Small intestine (tissue), 16 donors: ENCODE data around the gene ABCC1. TPM values are rescaled to one million over a fixed set of nuclear protein-coding genes. Genes with fewer than 3 reads are reported as not detected.

Experiments used
- DNase-seq, 2 donors: peaks; one replicate each; pipeline versions ENCODE4 v3.0.0 to v3.0.0-alpha.2; 2013
- FAIRE-seq: peaks from 2 replicates; lab custom pipeline; 2012; peaks lifted over from hg19 to GRCh38; lab: Jason Lieb, UNC
- H3K27ac ChIP-seq, 3 donors: one replicate each; pipeline ENCODE4 v1.5.1; 2013; ENCODE audit warnings: low read length in 2 of 3, mild to moderate bottlenecking in 2 of 3, control low read depth in 1 of 3, inconsistent platforms in 1 of 3, low read depth in 1 of 3, moderate library complexity in 1 of 3
- H3K27me3 ChIP-seq, 3 donors: one replicate each; pipeline ENCODE4 v1.6.1; 2013; ENCODE audit warnings: low read length in 3 of 3, inconsistent platforms in 1 of 3; ENCODE audit not compliant: control insufficient read depth in 3 of 3, insufficient read depth in 3 of 3
- H3K36me3 ChIP-seq, 3 donors: one replicate each; pipeline ENCODE4 v1.6.1; 2013; ENCODE audit warnings: low read length in 3 of 3, inconsistent platforms in 1 of 3, low read depth in 1 of 3, mild to moderate bottlenecking in 1 of 3, moderate library complexity in 1 of 3; ENCODE audit not compliant: control insufficient read depth in 3 of 3, insufficient read depth in 2 of 3
- H3K4me1 ChIP-seq, 3 donors: one replicate each; pipeline ENCODE4 v1.6.1; 2013; ENCODE audit warnings: low read length in 2 of 3, inconsistent platforms in 1 of 3, low read depth in 1 of 3, mild to moderate bottlenecking in 1 of 3, moderate library complexity in 1 of 3; ENCODE audit not compliant: control insufficient read depth in 3 of 3, insufficient read depth in 2 of 3
- H3K4me3 ChIP-seq, 3 donors: one replicate each; pipeline ENCODE4 v1.5.1; 2013; ENCODE audit warnings: low read length in 3 of 3, control low read depth in 1 of 3, inconsistent platforms in 1 of 3, low read depth in 1 of 3, mild to moderate bottlenecking in 1 of 3, moderate library complexity in 1 of 3
- H3K9me3 ChIP-seq, 2 donors: one replicate each; pipeline ENCODE4 v1.6.1; 2013; ENCODE audit warnings: low read depth in 1 of 2, low read length in 1 of 2; ENCODE audit not compliant: control insufficient read depth in 2 of 2, insufficient read depth in 1 of 2
- WGBS, 3 donors: extraction: QIAGEN DNeasy Blood & Tissue Kit; methylation state at CpG; one replicate each; pipeline ENCODE4 v1.1.7; 2013; 5-methylcytosine and 5-hydroxymethylcytosine counted together
- long read RNA-seq, 10 donors: transcript quantifications; one replicate each; lab custom pipeline, GENCODE V29; 2026
- polyA plus RNA-seq, 4 donors: library from polyadenylated mRNA; stranded (reverse) in 3 of 4; unstranded in 1 of 4; fragments of 200-250 nt in 3 of 4; fragments of 120-200 nt in 1 of 4; gene quantifications; one replicate each; pipeline versions ENCODE4 v1.2.1 to v1.2.3, GENCODE V29; 2013
- donor health status: healthy with polysubstance abuse.
- donor health status: control.
- donor health status: control.
- donor health status: Bipolar disorder and iron deficiency.
- donor health status: healthy.

The ABCC1 gene
- 10 to 100 TPM in 1 of 4 donors, 1 to 10 TPM in 1, under 1 TPM in 2; 0.54 to 12.4 (median 4.1) TPM for polyA plus RNA-seq
- long read RNA-seq, donor 1: 0 reads
- long read RNA-seq, donor 2: 0 reads
- long read RNA-seq, donor 3, partial matches to known transcripts: 8 of 8 reads
- long read RNA-seq, donor 3, other reads (novel, unspliced or antisense): 0 of 8 reads
- long read RNA-seq, donor 4: 0 reads
- long read RNA-seq, donor 5: 0 reads
- long read RNA-seq, donor 6: 0 reads
- long read RNA-seq, donor 7, full-length matches to known transcripts: 2 of 2 reads
- long read RNA-seq, donor 7, partial matches to known transcripts: 0 of 2 reads
- long read RNA-seq, donor 7, other reads (novel, unspliced or antisense): 0 of 2 reads
- long read RNA-seq, donor 8: 0 reads
- long read RNA-seq, donor 9: 0 reads
- long read RNA-seq, donor 10: 0 reads

GRCh38 chr16:15949210-15950160 lies at the start of gene ABCC1:
TSS of gene ABCC1 (plus strand) at chr16:15949616. CDS start at chr16:15949752, 136 bp downstream.
- Histone ChIP-seq H3K4me3 (peak within 1 kb of the TSS; percentile 63 to 73 (median 69)), H3K4me1 (peaks cover 0 to 15% (median 4%) of the 10 kb centered on the region in 3 donors), H3K36me3 (no peaks in the 10 kb centered on the region), H3K27ac (peak within 1 kb of the TSS; percentile 33 to 84 (median 44)), H3K27me3 (no peaks in the 10 kb centered on the region), H3K9me3 (no peaks in the 10 kb centered on the region)
- DNase-seq (peak; percentile 56 to 65), FAIRE-seq (no peak)
- WGBS, 3 donors: 1 to 3% (median 1%) methylated on average over 52 to 112 of the region's 112 CpGs

GRCh38 chr16:15900357-15900756 lies 49.1 kb upstream of the ABCC1 start:
- H3K4me1 ChIP-seq: no peaks in the 10 kb centered on the region
- H3K9me3 ChIP-seq: no peaks in the 10 kb centered on the region
- no peak overlapping the region for H3K27ac ChIP-seq
- no peak overlapping the region for H3K4me3 ChIP-seq
- DNase-seq: no peak
- WGBS, 3 donors: 94 to 99% (median 95%) methylated on average over 3 of the region's 3 CpGs
- H3K36me3 ChIP-seq: no peaks in the 10 kb centered on the region
- no peak for FAIRE-seq
- no peaks in the 10 kb centered on the region for H3K27me3 ChIP-seq

GRCh38 chr16:15900901-15901500 lies 48.4 kb upstream of the ABCC1 start:
- DNase-seq: no peak
- Histone ChIP-seq H3K4me1 (no peaks in the 10 kb centered on the region), H3K36me3 (no peaks in the 10 kb centered on the region), H3K27me3 (no peaks in the 10 kb centered on the region), H3K27ac (no peak overlapping the region), H3K4me3 (no peak overlapping the region), H3K9me3 (no peaks in the 10 kb centered on the region)
- no peak for FAIRE-seq
- WGBS, 3 donors: 78 to 86% (median 80%) methylated on average over 6 of the region's 6 CpGs

GRCh38 chr16:15903960-15904359 lies 45.5 kb upstream of the ABCC1 start:
- Histone ChIP-seq H3K4me3 (no peak overlapping the region), H3K27me3 (no peaks in the 10 kb centered on the region), H3K36me3 (no peaks in the 10 kb centered on the region), H3K27ac (no peak overlapping the region), H3K9me3 (peaks cover 0 to 5% of the 10 kb centered on the region in 2 donors), H3K4me1 (no peaks in the 10 kb centered on the region)
- FAIRE-seq (no peak), DNase-seq (no peak)
- WGBS, 3 donors: 94 to 97% (median 95%) methylated on average over 5 of the region's 5 CpGs

- Histone ChIP-seq H3K27ac (no peak overlapping the region), H3K4me3 (no peak overlapping the region), H3K9me3 (peaks cover 0 to 5% of the 10 kb centered on the region in 2 donors), H3K27me3 (no peaks in the 10 kb centered on the region), H3K36me3 (no peaks in the 10 kb centered on the region), H3K4me1 (no peaks in the 10 kb centered on the region)
- DNase-seq: no peak
- FAIRE-seq: no peak
- whole genome bisulfite sequencing, 3 donors: 75 to 85% (median 82%) methylated on average over 2 of the region's 2 CpGs
Measured at GRCh38 chr16:15906439-15906838, 43.0 kb upstream of the ABCC1 start.

- FAIRE-seq (no peak), DNase-seq (peak; percentile 16 to 53)
- Histone ChIP-seq H3K27me3 (no peaks in the 10 kb centered on the region), H3K9me3 (peaks cover 0 to 5% of the 10 kb centered on the region in 2 donors), H3K4me1 (no peaks in the 10 kb centered on the region), H3K27ac (no peak overlapping the region), H3K36me3 (no peaks in the 10 kb centered on the region), H3K4me3 (no peak overlapping the region)
- WGBS, 3 donors: 74 to 80% (median 75%) methylated on average over 7 of the region's 7 CpGs
Measured at GRCh38 chr16:15907863-15908478, 41.4 kb upstream of the ABCC1 start.

GRCh38 chr16:15911198-15911597 lies 38.2 kb upstream of the ABCC1 start:
- no peak overlapping the region for H3K4me3 ChIP-seq
- no peaks in the 10 kb centered on the region for H3K36me3 ChIP-seq
- H3K27me3 ChIP-seq: no peaks in the 10 kb centered on the region
- no peak overlapping the region for H3K27ac ChIP-seq
- peaks cover 0 to 5% of the 10 kb centered on the region in 2 donors for H3K9me3 ChIP-seq
- no peak for FAIRE-seq
- WGBS, 3 donors: 93 to 98% (median 95%) methylated on average over 3 of the region's 3 CpGs
- no peak for DNase-seq
- H3K4me1 ChIP-seq: no peaks in the 10 kb centered on the region
